Caco-2 (cell line): ENCODE data around the gene ACOX3. TPM values are rescaled to one million over a fixed set of nuclear protein-coding genes. Genes with fewer than 3 reads are reported as not detected.

Experiments
- BruUV-seq: library from RNA; stranded (reverse); fragments of 400-500 nt; replicated peaks from 2 replicates; lab custom pipeline; 2021; lab: Mats Ljungman, UMichigan
- CTCF ChIA-PET: fragments of 300-600 bp; sonication (Branson Sonifier 250); formaldehyde crosslinking; loops from one replicate; lab custom pipeline; 2022; ENCODE audit warnings: antibody characterized with exemption; lab: Charles Lee
- POLR2A ChIA-PET: fragments of 300-600 bp; sonication (Branson Sonifier 250); formaldehyde crosslinking; loops from one replicate; lab custom pipeline; 2022; ENCODE audit warnings: antibody characterized with exemption; lab: Charles Lee
- DNase-seq, 2 experiments: peaks; one replicate each; pipeline versions ENCODE4 v3.0.0 to v3.0.0-alpha.2; 2020 to 2022
- H3K27me3 ChIP-seq: replicated peaks from 2 replicates; pipeline ENCODE4 v1.6.0; 2011; ENCODE audit warnings: low read length; ENCODE audit not compliant: control insufficient read depth, insufficient read depth
- H3K36me3 ChIP-seq: 2 replicates; pipeline ENCODE4 v1.5.1; 2011; ENCODE audit warnings: low read length; ENCODE audit not compliant: control insufficient read depth, insufficient read depth
- H3K4me1 ChIP-seq: fragments of 250-450 bp; sonication (Bioruptor Pico); 2 replicates; pipeline ENCODE4 v1.5.1; 2020; ENCODE audit warnings: mild to moderate bottlenecking
- H3K4me3 ChIP-seq: 2 replicates; pipeline ENCODE4 v1.5.1; 2011; ENCODE audit warnings: low read depth, mild to moderate bottlenecking, control low read depth, low read length
- H3K9me3 ChIP-seq: fragments of 250-450 bp; sonication (Bioruptor Pico); 2 replicates; pipeline ENCODE4 v1.5.1; 2020; ENCODE audit warnings: mild to moderate bottlenecking, moderate library complexity
- H3K27ac Mint-ChIP-seq: one replicate; pipeline ENCODE4 v1.8.0; 2022; ENCODE audit warnings: mixed read lengths; ENCODE audit not compliant: unreplicated experiment
- H3K27me3 Mint-ChIP-seq: one replicate; pipeline ENCODE4 v1.8.0; 2022; ENCODE audit warnings: mixed read lengths; ENCODE audit not compliant: insufficient read depth, unreplicated experiment
- H3K36me3 Mint-ChIP-seq: one replicate; pipeline ENCODE4 v1.8.0; 2022; ENCODE audit warnings: mild to moderate bottlenecking, mixed read lengths; ENCODE audit not compliant: insufficient read depth, unreplicated experiment
- H3K4me1 Mint-ChIP-seq: one replicate; pipeline ENCODE4 v1.8.0; 2022; ENCODE audit warnings: low read depth, mixed read lengths; ENCODE audit not compliant: unreplicated experiment
- H3K4me3 Mint-ChIP-seq: one replicate; pipeline ENCODE4 v1.8.0; 2022; ENCODE audit warnings: mild to moderate bottlenecking, moderate library complexity, mixed read lengths; ENCODE audit not compliant: unreplicated experiment
- H3K9me3 Mint-ChIP-seq: one replicate; pipeline ENCODE4 v1.8.0; 2022; ENCODE audit warnings: mixed read lengths; ENCODE audit not compliant: unreplicated experiment
- intact Hi-C: fragments of 100-400 bp; cut with micrococcal nuclease; formaldehyde crosslinking; loops from one replicate; pipeline ENCODE4 v1.10.0; 2022; ENCODE audit not compliant: unreplicated experiment
- total RNA-seq: library from RNA; stranded (reverse); gene quantifications from 2 replicates; pipeline ENCODE4 v1.2.3, GENCODE V29; 2022
- TF ChIP-seq, protein P1 (sequence below), 2 experiments: fragments of 200-600 bp in 1 of 2; IDR thresholded peaks; 1 replicate in 1 of 2; 2 replicates in 1 of 2; pipeline versions ENCODE4 v1.5.1 to v1.8.0; 2011 to 2022; ENCODE audit warnings: antibody characterized with exemption in 1 of 2, control low read depth in 1 of 2, inconsistent platforms in 1 of 2, low read depth in 1 of 2, low read length in 1 of 2, mild to moderate bottlenecking in 1 of 2, moderate library complexity in 1 of 2; ENCODE audit not compliant: insufficient read depth in 1 of 2, severe bottlenecking in 1 of 2, unreplicated experiment in 1 of 2

ACOX3 gene
- total RNA-seq, 1 experiment from 2014 or later: 11.5 TPM

DNA sequence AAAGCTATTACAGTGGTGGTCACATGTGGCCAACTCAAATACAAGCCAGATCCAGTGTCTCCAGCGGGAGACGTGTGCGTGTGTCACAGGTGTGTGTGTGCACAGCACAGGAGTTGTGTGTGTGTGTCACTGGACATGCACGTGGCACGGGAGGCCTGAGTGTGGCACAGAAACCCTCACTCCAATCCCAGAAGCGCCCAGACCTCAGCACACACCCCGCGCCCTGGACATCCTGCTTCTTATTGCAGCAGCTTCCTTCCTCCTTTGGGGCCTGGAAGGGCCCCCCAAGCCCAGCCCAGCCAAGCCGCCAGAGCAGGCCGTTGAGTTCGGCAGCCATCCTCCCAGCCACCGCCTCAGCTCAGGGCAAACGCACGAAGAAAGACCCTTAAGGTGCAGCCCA is 37.9 kb downstream of the ACOX3 start:
- TF ChIP-seq, protein P1, sequence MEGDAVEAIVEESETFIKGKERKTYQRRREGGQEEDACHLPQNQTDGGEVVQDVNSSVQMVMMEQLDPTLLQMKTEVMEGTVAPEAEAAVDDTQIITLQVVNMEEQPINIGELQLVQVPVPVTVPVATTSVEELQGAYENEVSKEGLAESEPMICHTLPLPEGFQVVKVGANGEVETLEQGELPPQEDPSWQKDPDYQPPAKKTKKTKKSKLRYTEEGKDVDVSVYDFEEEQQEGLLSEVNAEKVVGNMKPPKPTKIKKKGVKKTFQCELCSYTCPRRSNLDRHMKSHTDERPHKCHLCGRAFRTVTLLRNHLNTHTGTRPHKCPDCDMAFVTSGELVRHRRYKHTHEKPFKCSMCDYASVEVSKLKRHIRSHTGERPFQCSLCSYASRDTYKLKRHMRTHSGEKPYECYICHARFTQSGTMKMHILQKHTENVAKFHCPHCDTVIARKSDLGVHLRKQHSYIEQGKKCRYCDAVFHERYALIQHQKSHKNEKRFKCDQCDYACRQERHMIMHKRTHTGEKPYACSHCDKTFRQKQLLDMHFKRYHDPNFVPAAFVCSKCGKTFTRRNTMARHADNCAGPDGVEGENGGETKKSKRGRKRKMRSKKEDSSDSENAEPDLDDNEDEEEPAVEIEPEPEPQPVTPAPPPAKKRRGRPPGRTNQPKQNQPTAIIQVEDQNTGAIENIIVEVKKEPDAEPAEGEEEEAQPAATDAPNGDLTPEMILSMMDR (IDR thresholded peaks at IDR 0.05; ENCODE audit: insufficient read depth in 1 of 2, low read depth in 1 of 2, low read length in 1 of 2, severe bottlenecking in 1 of 2, unreplicated experiment in 1 of 2): no peak
- H3K27me3 ChIP-seq: no peaks in the 10 kb centered on the region
- ChIA-PET CTCF (interaction anchor here (0.6 to 3.1 kb wide), 4 partner anchors 82 to 226 kb away, joined by 3 to 27 read pairs (median 10); no protein-coding TSS in a partner anchor), POLR2A (no interaction called here)
- H3K4me1 Mint-ChIP-seq: no peaks in the 10 kb centered on the region
- H3K36me3 Mint-ChIP-seq: no peaks in the 10 kb centered on the region
- BruUV-seq: no TSS peak
- no peak for DNase-seq
- H3K36me3 ChIP-seq: no peaks in the 10 kb centered on the region
- H3K4me1 ChIP-seq: no peaks in the 10 kb centered on the region
- no peak overlapping the region for H3K27ac Mint-ChIP-seq
- H3K27me3 Mint-ChIP-seq: no peaks in the 10 kb centered on the region
- no peak overlapping the region for H3K4me3 ChIP-seq
- no peaks in the 10 kb centered on the region for H3K9me3 Mint-ChIP-seq
- no peaks in the 10 kb centered on the region for H3K9me3 ChIP-seq
- H3K4me3 Mint-ChIP-seq: no peak overlapping the region
- intact Hi-C loops: loop anchor here (1.0 kb wide), 2 partner anchors 160 to 225 kb away; no protein-coding TSS in a partner anchor

DNA sequence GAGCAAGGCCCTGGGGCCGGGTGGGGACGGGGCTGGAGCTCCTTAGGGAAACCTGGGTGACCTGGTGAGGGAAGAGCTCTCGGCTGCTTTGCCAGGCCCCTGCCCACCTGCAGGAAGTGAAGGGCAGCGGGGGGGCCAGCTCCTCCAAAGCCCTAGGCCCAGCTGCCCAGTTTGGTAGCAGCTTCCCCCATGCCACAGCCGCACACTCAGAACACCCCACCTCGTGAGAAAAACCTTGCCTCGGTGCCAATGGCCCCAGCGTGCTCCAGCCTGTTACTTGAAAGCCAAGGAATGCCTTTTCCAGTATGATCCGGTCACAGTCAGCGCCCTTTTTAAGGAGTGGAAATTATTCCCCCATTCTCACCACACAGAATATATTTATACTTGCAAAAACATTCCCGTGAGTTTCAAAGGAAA is 38.3 kb downstream of the ACOX3 start:
- H3K36me3 ChIP-seq: no peaks in the 10 kb centered on the region
- DNase-seq: no peak
- TF ChIP-seq, protein P1 (IDR thresholded peaks at IDR 0.05; ENCODE audit: insufficient read depth in 1 of 2, low read depth in 1 of 2, low read length in 1 of 2, severe bottlenecking in 1 of 2, unreplicated experiment in 1 of 2): no peak
- Mint-ChIP-seq H3K9me3 (no peaks in the 10 kb centered on the region), H3K27ac (no peak overlapping the region), H3K4me1 (no peaks in the 10 kb centered on the region), H3K4me3 (no peak overlapping the region), H3K36me3 (no peaks in the 10 kb centered on the region), H3K27me3 (no peaks in the 10 kb centered on the region)
- POLR2A ChIA-PET: no interaction called here
- CTCF ChIA-PET: interaction anchor here (1.3 to 3.1 kb wide), 3 partner anchors 82 to 226 kb away, joined by 4 to 27 read pairs (median 16); no protein-coding TSS in a partner anchor
- no peaks in the 10 kb centered on the region for H3K4me1 ChIP-seq
- intact Hi-C loops: no loop called here
- H3K27me3 ChIP-seq: no peaks in the 10 kb centered on the region
- no TSS peak for BruUV-seq
- no peaks in the 10 kb centered on the region for H3K9me3 ChIP-seq
- H3K4me3 ChIP-seq: no peak overlapping the region

DNA sequence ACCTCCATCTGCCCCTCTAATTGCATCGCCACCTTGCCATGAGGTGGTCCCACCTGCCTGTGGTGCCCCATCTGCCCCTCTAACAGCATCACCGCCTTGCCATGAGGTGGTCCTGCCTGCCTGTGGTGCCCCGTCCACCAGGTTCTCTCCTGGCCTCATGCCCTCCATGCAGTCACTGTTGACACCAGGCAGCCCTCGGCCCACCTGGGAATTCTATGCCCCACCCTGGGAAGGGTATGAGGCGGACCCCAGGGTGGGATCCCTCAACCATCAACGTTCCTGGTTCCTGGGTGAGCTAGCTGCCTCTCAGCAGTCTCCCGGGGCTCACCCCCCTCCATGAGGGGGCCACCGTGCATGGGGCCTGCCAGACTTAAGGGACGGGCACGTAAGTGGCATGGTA is 38.9 kb downstream of the ACOX3 start:
- Mint-ChIP-seq H3K36me3 (no peaks in the 10 kb centered on the region), H3K9me3 (no peaks in the 10 kb centered on the region), H3K4me3 (no peak overlapping the region), H3K27ac (no peak overlapping the region), H3K4me1 (no peaks in the 10 kb centered on the region), H3K27me3 (no peaks in the 10 kb centered on the region)
- TF ChIP-seq, protein P1 (IDR thresholded peaks at IDR 0.05; ENCODE audit: insufficient read depth in 1 of 2, low read depth in 1 of 2, low read length in 1 of 2, severe bottlenecking in 1 of 2, unreplicated experiment in 1 of 2): no peak
- DNase-seq: no peak
- Histone ChIP-seq H3K4me1 (no peaks in the 10 kb centered on the region), H3K36me3 (no peaks in the 10 kb centered on the region), H3K27me3 (no peaks in the 10 kb centered on the region), H3K4me3 (no peak overlapping the region), H3K9me3 (no peaks in the 10 kb centered on the region)
- intact Hi-C loops: no loop called here
- ChIA-PET CTCF (interaction anchor here (2.5 to 3.1 kb wide), 2 partner anchors 159 to 225 kb away, joined by 16 to 27 read pairs; no protein-coding TSS in a partner anchor), POLR2A (no interaction called here)
- no TSS peak for BruUV-seq
